Measurements from ENCODE around the gene ART1.

ART1 gene

DNA sequence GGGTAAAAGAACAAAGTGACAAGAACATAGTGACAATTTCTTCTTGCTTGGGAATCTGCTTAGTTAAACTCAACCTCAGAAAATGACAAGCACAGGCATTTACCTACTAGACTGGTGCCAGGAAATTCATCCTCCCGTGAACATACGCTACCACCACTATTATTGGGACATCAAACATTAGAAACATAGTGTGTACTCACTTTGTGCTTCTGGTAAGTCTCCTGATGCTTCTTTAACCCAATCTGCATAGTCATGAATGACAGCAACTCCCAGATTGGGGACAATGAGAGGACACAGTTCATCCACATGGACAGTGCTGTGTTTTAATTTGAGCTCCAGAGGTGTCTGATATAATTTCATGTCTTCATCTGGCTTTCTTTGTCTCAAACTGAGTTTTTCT lies 55.5 kb downstream of the ART1 start:
- TF ChIP-seq TAF1 (IDR thresholded peaks at IDR 0.05; ENCODE audit: low read depth) (no peak), EGR1 (IDR thresholded peaks at IDR 0.05) (no peak), CREB1 (IDR thresholded peaks at IDR 0.05; ENCODE audit: low read depth) (no peak), YY1 (IDR thresholded peaks at IDR 0.05; ENCODE audit: low read depth) (no peak), RAD21 (IDR thresholded peaks at IDR 0.05; ENCODE audit: low read depth) (no peak), CEBPB (IDR thresholded peaks at IDR 0.05) (no peak)

DNA sequence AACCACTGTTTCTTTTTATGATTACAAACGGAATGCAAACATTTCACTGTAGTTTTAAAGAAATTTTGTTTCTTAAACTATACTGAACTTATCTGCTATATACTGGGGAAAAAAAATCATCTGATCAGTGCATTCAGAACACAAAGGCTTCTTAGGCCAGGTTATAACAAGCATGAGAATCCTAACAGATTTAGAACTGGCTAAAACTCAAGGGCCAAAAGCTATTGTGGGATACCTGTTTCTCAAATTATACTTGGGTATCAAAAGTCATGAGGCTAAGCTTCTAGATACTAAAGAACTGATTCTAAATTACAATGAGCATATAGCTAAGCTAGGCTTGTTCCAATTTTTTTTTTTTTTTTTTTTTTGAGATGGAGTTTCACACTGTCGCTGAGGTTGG lies 56.0 kb downstream of the ART1 start:
- TF ChIP-seq CEBPB (IDR thresholded peaks at IDR 0.05) (no peak), YY1 (IDR thresholded peaks at IDR 0.05; ENCODE audit: low read depth) (no peak), NFIC (IDR thresholded peaks at IDR 0.05) (no peak), EP300 (IDR thresholded peaks at IDR 0.05; ENCODE audit: borderline replicate concordance) (no peak), TAF1 (IDR thresholded peaks at IDR 0.05; ENCODE audit: low read depth) (no peak), TCF12 (IDR thresholded peaks at IDR 0.05; ENCODE audit: low read depth) (no peak), EGR1 (IDR thresholded peaks at IDR 0.05) (no peak), FOXM1 (IDR thresholded peaks at IDR 0.05; ENCODE audit: borderline replicate concordance, low read depth) (no peak), ZBTB7A (IDR thresholded peaks at IDR 0.05; ENCODE audit: low read depth) (no peak)

DNA sequence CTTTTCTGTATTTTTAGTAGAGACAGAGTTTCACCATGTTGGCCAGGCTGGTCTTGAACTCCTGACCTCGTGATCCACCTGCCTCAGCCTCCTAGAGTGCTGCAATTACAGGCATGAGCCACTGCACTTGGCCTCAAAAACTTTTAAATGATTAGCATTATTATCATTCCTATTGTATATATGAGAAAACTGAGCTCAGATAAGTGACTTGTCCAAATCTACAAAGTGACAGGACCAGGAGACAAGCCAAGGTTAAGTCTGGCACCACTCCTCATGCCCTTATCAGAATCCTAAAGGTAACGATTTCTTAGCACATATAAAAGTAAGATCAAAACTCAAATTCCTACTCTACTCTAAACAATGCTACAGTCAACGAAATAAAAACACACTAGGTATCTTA lies 58.5 kb downstream of the ART1 start:
- TF ChIP-seq, protein P1, sequence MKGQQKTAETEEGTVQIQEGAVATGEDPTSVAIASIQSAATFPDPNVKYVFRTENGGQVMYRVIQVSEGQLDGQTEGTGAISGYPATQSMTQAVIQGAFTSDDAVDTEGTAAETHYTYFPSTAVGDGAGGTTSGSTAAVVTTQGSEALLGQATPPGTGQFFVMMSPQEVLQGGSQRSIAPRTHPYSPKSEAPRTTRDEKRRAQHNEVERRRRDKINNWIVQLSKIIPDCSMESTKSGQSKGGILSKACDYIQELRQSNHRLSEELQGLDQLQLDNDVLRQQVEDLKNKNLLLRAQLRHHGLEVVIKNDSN (IDR thresholded peaks at IDR 0.05): no peak
- TF ChIP-seq RAD21 (IDR thresholded peaks at IDR 0.05; ENCODE audit: low read depth) (no peak), REST (IDR thresholded peaks at IDR 0.05; ENCODE audit: low read depth) (no peak), NFIC (IDR thresholded peaks at IDR 0.05) (no peak), YY1 (IDR thresholded peaks at IDR 0.05; ENCODE audit: low read depth) (no peak), MAX (IDR thresholded peaks at IDR 0.05) (no peak), CREB1 (IDR thresholded peaks at IDR 0.05; ENCODE audit: low read depth) (no peak), EGR1 (IDR thresholded peaks at IDR 0.05) (no peak), TAF1 (IDR thresholded peaks at IDR 0.05; ENCODE audit: low read depth) (no peak), CEBPB (IDR thresholded peaks at IDR 0.05) (no peak), EP300 (IDR thresholded peaks at IDR 0.05; ENCODE audit: borderline replicate concordance) (no peak), TEAD4 (IDR thresholded peaks at IDR 0.05) (no peak), TCF12 (IDR thresholded peaks at IDR 0.05; ENCODE audit: low read depth) (no peak), FOXM1 (IDR thresholded peaks at IDR 0.05; ENCODE audit: borderline replicate concordance, low read depth) (no peak), ZBTB7A (IDR thresholded peaks at IDR 0.05; ENCODE audit: low read depth) (no peak)

DNA sequence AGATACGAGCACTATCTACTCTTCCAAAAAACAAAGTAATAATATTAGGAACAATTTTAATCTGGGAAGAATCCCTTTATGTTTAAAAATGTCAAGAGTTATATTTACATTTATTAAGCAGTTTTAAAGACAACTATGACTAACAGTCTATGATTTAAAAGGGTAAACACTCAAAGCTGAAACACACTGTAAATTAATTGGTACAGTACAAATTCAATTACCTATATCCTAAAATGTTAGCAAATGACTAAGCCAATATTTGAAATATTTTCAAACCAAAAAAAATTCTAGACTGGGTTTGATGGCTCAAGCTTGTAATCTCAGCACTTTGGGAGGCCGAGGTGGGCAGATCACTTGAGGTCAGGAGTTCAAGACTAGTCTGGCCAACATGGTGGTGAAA lies 62.2 kb downstream of the ART1 start:
- TF ChIP-seq CEBPB (IDR thresholded peaks at IDR 0.05) (no peak), RAD21 (IDR thresholded peaks at IDR 0.05; ENCODE audit: low read depth) (no peak), ZBTB7A (IDR thresholded peaks at IDR 0.05; ENCODE audit: low read depth) (no peak), NFIC (IDR thresholded peaks at IDR 0.05) (no peak), TCF12 (IDR thresholded peaks at IDR 0.05; ENCODE audit: low read depth) (no peak), MAX (IDR thresholded peaks at IDR 0.05) (no peak), TAF1 (IDR thresholded peaks at IDR 0.05; ENCODE audit: low read depth) (no peak), YY1 (IDR thresholded peaks at IDR 0.05; ENCODE audit: low read depth) (no peak), CREB1 (IDR thresholded peaks at IDR 0.05; ENCODE audit: low read depth) (no peak), EP300 (IDR thresholded peaks at IDR 0.05; ENCODE audit: borderline replicate concordance) (no peak), TEAD4 (IDR thresholded peaks at IDR 0.05) (no peak), FOXM1 (IDR thresholded peaks at IDR 0.05; ENCODE audit: borderline replicate concordance, low read depth) (no peak), EGR1 (IDR thresholded peaks at IDR 0.05) (no peak), REST (IDR thresholded peaks at IDR 0.05; ENCODE audit: low read depth) (no peak)
- TF ChIP-seq, protein P1 (IDR thresholded peaks at IDR 0.05): no peak

- TF ChIP-seq CEBPB (IDR thresholded peaks at IDR 0.05): peak; percentile 87
- peak; percentile 81 for TF ChIP-seq NFIC (IDR thresholded peaks at IDR 0.05)
- TF ChIP-seq, protein P1 (IDR thresholded peaks at IDR 0.05): no peak
- TF ChIP-seq FOXM1 (IDR thresholded peaks at IDR 0.05; ENCODE audit: borderline replicate concordance, low read depth): no peak
- TF ChIP-seq REST (IDR thresholded peaks at IDR 0.05; ENCODE audit: low read depth): no peak
- TF ChIP-seq TEAD4 (IDR thresholded peaks at IDR 0.05): peak; percentile 69
- no peak for TF ChIP-seq TAF1 (IDR thresholded peaks at IDR 0.05; ENCODE audit: low read depth)
- TF ChIP-seq MAX (IDR thresholded peaks at IDR 0.05): no peak
- TF ChIP-seq TCF12 (IDR thresholded peaks at IDR 0.05; ENCODE audit: low read depth): peak; percentile 39; the same call in 1 of the 2 replicates
- TF ChIP-seq CREB1 (IDR thresholded peaks at IDR 0.05; ENCODE audit: low read depth): no peak
Measured at GRCh38 chr11:3709977-3710376, 65.0 kb downstream of the ART1 start.
